Measurements from ENCODE around the gene ZNF609. TPM values are rescaled to one million over a fixed set of nuclear protein-coding genes. Genes with fewer than 3 reads are reported as not detected.

The ZNF609 gene
- polyA plus RNA-seq, 1 donor (not counting 4 experiments of a cell fraction or from before 2014, with no cell fraction given): 16.9 TPM

- Histone ChIP-seq H3K79me2 (ENCODE audit: control insufficient read depth, insufficient read depth, low read length) (peaks cover 60% of the 10 kb centered on the region), H3K27me3 (ENCODE audit: control insufficient read depth, extremely low read depth, insufficient read depth, low read length) (no peaks in the 10 kb centered on the region), H3K9me3 (ENCODE audit: control insufficient read depth, low read depth, low read length) (no peaks in the 10 kb centered on the region), H3K9ac (ENCODE audit: control insufficient read depth, extremely low read depth, insufficient read depth, low read length) (no peak overlapping the region), H3K4me1 (ENCODE audit: control insufficient read depth, extremely low read depth, insufficient read depth, low read length) (peaks cover 27% of the 10 kb centered on the region), H2AFZ (ENCODE audit: control insufficient read depth, low read length) (no peak overlapping the region), H3K36me3 (ENCODE audit: control insufficient read depth in 2 of 2, extremely low read depth in 1 of 2, insufficient read depth in 2 of 2, low read length in 2 of 2) (peaks cover 0 to 1% of the 10 kb centered on the region in 2 experiments), H3K4me3 (ENCODE audit: control insufficient read depth in 2 of 3, extremely low read depth in 1 of 3, insufficient read depth in 2 of 3, low read depth in 1 of 3, low read length in 3 of 3) (no peak overlapping the region), H3K27ac (ENCODE audit: control insufficient read depth, insufficient read depth, low read length) (no peak overlapping the region), H4K20me1 (ENCODE audit: control insufficient read depth, extremely low read depth, insufficient read depth, low read length) (no peaks in the 10 kb centered on the region), H3K9me1 (ENCODE audit: control insufficient read depth, extremely low read depth, insufficient read depth, low read length) (peaks cover 5% of the 10 kb centered on the region), H3K4me2 (ENCODE audit: control insufficient read depth, extremely low read depth, insufficient read depth, low read depth, low read length) (no peak overlapping the region)
- no peak for FAIRE-seq
- no peak for DNase-seq (ENCODE audit: low read depth, low spot score)
- dilution Hi-C loops (cut with MboI; ENCODE audit: extremely low pct_ligation_motif_present, low sequenced_read_pairs): no loop called here
- TF ChIP-seq EZH2 (IDR thresholded peaks at IDR 0.05; ENCODE audit: low read length) (no peak), CTCF (optimal IDR thresholded peaks at IDR 0.05 in 1 of 3, IDR thresholded peaks at IDR 0.05 in 1 of 3, conservative IDR thresholded peaks at IDR 0.05 in 1 of 3; ENCODE audit: extremely low read depth in 1 of 3, insufficient read depth in 2 of 3, low read length in 3 of 3) (no peak)
Measured at GRCh38 chr15:64515825-64516224, 55.4 kb downstream of the ZNF609 start.

GRCh38 chr15:64519897-64520296 lies 59.5 kb downstream of the ZNF609 start:
- H3K36me3 ChIP-seq (ENCODE audit: control insufficient read depth in 2 of 2, extremely low read depth in 1 of 2, insufficient read depth in 2 of 2, low read length in 2 of 2): peaks cover 0 to 1% of the 10 kb centered on the region in 2 experiments
- H4K20me1 ChIP-seq (ENCODE audit: control insufficient read depth, extremely low read depth, insufficient read depth, low read length): peaks cover 4% of the 10 kb centered on the region
- peaks cover 66% of the 10 kb centered on the region for H3K79me2 ChIP-seq (ENCODE audit: control insufficient read depth, insufficient read depth, low read length)
- H2AFZ ChIP-seq (ENCODE audit: control insufficient read depth, low read length): no peak overlapping the region
- peaks cover 4% of the 10 kb centered on the region for H3K9me1 ChIP-seq (ENCODE audit: control insufficient read depth, extremely low read depth, insufficient read depth, low read length)
- no peak overlapping the region for H3K9ac ChIP-seq (ENCODE audit: control insufficient read depth, extremely low read depth, insufficient read depth, low read length)
- FAIRE-seq (no peak), DNase-seq (ENCODE audit: low read depth, low spot score) (no peak)
- no peak overlapping the region for H3K27ac ChIP-seq (ENCODE audit: control insufficient read depth, insufficient read depth, low read length)
- no peaks in the 10 kb centered on the region for H3K9me3 ChIP-seq (ENCODE audit: control insufficient read depth, low read depth, low read length)
- no peak for TF ChIP-seq EZH2 (IDR thresholded peaks at IDR 0.05; ENCODE audit: low read length)
- TF ChIP-seq CTCF (optimal IDR thresholded peaks at IDR 0.05 in 1 of 3, IDR thresholded peaks at IDR 0.05 in 1 of 3, conservative IDR thresholded peaks at IDR 0.05 in 1 of 3; ENCODE audit: extremely low read depth in 1 of 3, insufficient read depth in 2 of 3, low read length in 3 of 3): peak in 1 of 3 experiments; percentile 29
- H3K27me3 ChIP-seq (ENCODE audit: control insufficient read depth, extremely low read depth, insufficient read depth, low read length): no peaks in the 10 kb centered on the region
- dilution Hi-C loops (cut with MboI; ENCODE audit: extremely low pct_ligation_motif_present, low sequenced_read_pairs): no loop called here
- no peak overlapping the region for H3K4me2 ChIP-seq (ENCODE audit: control insufficient read depth, extremely low read depth, insufficient read depth, low read depth, low read length)
- peaks cover 32% of the 10 kb centered on the region for H3K4me1 ChIP-seq (ENCODE audit: control insufficient read depth, extremely low read depth, insufficient read depth, low read length)
- no peak overlapping the region for H3K4me3 ChIP-seq (ENCODE audit: control insufficient read depth in 2 of 3, extremely low read depth in 1 of 3, insufficient read depth in 2 of 3, low read depth in 1 of 3, low read length in 3 of 3)
